Brain microvascular endothelial cell (primary cell): ENCODE measurements around the gene SOHLH1.
"Not testable (repeated sequence)": the region's sequence is repeated elsewhere in the genome, so short reads cannot be mapped to it uniquely, and the experiment has no call there.

Experiments
- DNase-seq: peaks from one replicate; pipeline ENCODE4 v3.0.0-alpha.2; 2020
- H3K27ac ChIP-seq: fragments of 250-450 bp; sonication (Bioruptor Pico); 2 replicates; pipeline ENCODE4 v1.5.1; 2020; ENCODE audit warnings: mild to moderate bottlenecking, moderate library complexity
- H3K27me3 ChIP-seq: fragments of 250-450 bp; sonication (Bioruptor Pico); replicated peaks from 2 replicates; pipeline ENCODE4 v1.5.1; 2020; ENCODE audit warnings: mild to moderate bottlenecking
- H3K36me3 ChIP-seq: fragments of 250-450 bp; sonication (Bioruptor Pico); replicated peaks from 2 replicates; pipeline ENCODE4 v1.5.1; 2020; ENCODE audit warnings: mild to moderate bottlenecking
- H3K4me3 ChIP-seq: 2 replicates; pipeline ENCODE4 v1.5.1; 2011; ENCODE audit warnings: low read depth, mild to moderate bottlenecking, control low read depth, low read length, moderate library complexity
- in situ Hi-C: cut with HindIII; loops from 2 replicates; pipeline ENCODE4 v1.10.0; 2017; ENCODE audit warnings: low sequenced_read_pairs, low pct_ligation_motif_present
- TF ChIP-seq, protein P1 (sequence below): IDR thresholded peaks from 2 replicates; pipeline ENCODE4 v1.5.1; 2011; ENCODE audit warnings: low read depth, mild to moderate bottlenecking, moderate library complexity, low read length, control low read depth, inconsistent platforms; ENCODE audit errors: missing control alignments

Gene SOHLH1

DNA sequence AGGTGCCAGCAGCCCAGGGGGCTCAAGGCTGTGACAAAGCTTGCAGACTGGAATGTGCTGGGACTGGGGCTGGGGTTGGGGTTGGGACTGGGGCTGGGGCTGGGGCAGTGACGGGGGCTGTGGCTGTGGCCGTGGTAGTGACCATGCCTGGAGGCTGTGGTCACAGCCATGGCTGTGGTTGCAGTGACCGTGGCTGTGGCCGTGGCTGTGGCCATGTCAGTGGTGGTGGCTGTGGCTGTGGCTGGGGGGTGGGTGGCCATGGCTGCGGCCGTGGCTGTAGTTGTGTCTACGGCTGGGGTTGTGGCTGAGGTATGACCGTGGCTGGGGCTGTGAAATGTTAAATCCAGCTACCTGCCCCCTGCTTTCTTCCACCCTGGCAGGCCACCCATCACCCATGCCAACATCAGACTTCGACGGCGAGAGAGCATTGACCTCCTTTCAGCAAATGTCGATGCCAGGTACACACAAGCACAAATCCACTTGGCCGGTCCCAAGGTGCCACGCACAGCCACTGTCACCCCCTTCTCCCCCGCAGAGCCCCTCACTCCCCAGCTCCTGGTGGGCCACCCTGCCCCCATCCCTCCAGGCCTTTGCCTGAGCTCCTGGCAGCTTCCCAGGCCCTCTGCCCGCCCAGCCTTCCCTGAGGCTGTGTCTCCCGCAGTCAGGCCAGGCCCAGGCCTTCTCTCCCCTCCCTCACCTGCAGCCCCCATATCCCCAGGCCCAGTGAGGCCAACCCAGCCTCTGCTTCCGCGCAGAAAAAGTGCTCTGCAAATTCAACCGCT, 20.9 kb downstream of the SOHLH1 start:
- DNase-seq, result no peak
- TF ChIP-seq, protein P1, sequence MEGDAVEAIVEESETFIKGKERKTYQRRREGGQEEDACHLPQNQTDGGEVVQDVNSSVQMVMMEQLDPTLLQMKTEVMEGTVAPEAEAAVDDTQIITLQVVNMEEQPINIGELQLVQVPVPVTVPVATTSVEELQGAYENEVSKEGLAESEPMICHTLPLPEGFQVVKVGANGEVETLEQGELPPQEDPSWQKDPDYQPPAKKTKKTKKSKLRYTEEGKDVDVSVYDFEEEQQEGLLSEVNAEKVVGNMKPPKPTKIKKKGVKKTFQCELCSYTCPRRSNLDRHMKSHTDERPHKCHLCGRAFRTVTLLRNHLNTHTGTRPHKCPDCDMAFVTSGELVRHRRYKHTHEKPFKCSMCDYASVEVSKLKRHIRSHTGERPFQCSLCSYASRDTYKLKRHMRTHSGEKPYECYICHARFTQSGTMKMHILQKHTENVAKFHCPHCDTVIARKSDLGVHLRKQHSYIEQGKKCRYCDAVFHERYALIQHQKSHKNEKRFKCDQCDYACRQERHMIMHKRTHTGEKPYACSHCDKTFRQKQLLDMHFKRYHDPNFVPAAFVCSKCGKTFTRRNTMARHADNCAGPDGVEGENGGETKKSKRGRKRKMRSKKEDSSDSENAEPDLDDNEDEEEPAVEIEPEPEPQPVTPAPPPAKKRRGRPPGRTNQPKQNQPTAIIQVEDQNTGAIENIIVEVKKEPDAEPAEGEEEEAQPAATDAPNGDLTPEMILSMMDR, result no peak
- in situ Hi-C loops, result no loop called here

GRCh38 chr9:135677641-135678168, 21.6 kb downstream of the SOHLH1 start:
- H3K4me3 ChIP-seq, result no peak overlapping the region
- TF ChIP-seq, protein P1, result no peak
- no peaks in the 10 kb centered on the region for H3K27me3 ChIP-seq
- in situ Hi-C loops, result no loop called here
- H3K36me3 ChIP-seq, result no peaks in the 10 kb centered on the region
- no peak for DNase-seq
- H3K27ac ChIP-seq, result no peak overlapping the region

More for the DNA sequence above, 20.9 kb downstream of the SOHLH1 start:
- no peak overlapping the region for H3K27ac ChIP-seq
- no peaks in the 10 kb centered on the region for H3K27me3 ChIP-seq
- no peak overlapping the region for H3K4me3 ChIP-seq
- no peaks in the 10 kb centered on the region for H3K36me3 ChIP-seq

DNA sequence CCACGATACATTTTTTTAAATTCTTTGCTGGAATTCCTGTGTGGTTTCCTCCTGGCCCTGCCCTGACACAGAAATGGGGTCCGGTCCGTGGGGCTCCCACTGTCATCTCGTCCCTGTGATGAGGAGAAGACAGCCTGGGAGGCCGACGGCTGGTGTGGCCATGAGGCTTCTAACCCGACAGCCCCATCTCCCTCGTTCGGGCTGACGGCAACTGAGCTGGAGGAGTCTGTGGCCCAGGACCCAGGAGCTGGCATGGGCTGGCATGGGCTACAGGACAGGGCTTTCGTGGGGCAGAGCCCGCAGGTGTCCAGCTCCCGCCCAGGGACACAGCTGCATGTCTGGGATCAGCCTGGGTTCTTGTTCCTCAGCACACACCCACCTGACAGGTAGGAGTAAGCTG, 22.4 kb downstream of the SOHLH1 start:
- in situ Hi-C loops, result no loop called here
- H3K4me3 ChIP-seq, result no peak overlapping the region

GRCh38 chr9:135674977-135675376, 24.3 kb downstream of the SOHLH1 start:
- TF ChIP-seq, protein P1, result no peak
- Histone ChIP-seq H3K27ac (no peak overlapping the region), H3K4me3 (no peak overlapping the region), H3K36me3 (no peaks in the 10 kb centered on the region), H3K27me3 (no peaks in the 10 kb centered on the region)
- in situ Hi-C loops, result no loop called here
- DNase-seq, result no peak

More for the DNA sequence above, 22.4 kb downstream of the SOHLH1 start:
- no peaks in the 10 kb centered on the region for H3K36me3 ChIP-seq
- no peaks in the 10 kb centered on the region for H3K27me3 ChIP-seq
- TF ChIP-seq, protein P1, result no peak
- H3K27ac ChIP-seq, result no peak overlapping the region
- DNase-seq, result no peak

DNA sequence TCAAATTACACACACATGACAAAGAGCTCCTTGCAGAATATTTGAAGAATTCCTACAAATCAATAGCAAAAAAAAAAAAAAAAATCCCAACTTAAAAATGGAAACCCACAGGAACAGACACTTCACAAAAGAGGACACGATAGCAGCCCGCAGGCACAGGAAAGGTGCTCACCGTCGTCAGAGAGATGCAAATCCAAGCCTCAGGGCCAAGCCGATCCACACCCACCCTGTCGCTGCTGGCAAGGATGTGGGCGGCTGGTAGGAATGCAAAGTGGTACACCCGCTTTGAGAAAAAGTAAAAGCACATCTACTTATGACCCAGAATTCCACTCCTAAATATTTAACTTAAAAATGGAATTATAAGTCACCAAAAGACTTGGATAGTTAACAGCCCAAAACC, 25.3 kb downstream of the SOHLH1 start:
- Histone ChIP-seq H3K27ac (no peak overlapping the region), H3K27me3 (no peaks in the 10 kb centered on the region), H3K4me3 (no peak overlapping the region), H3K36me3 (no peaks in the 10 kb centered on the region)
- no peak for DNase-seq
- in situ Hi-C loops, result no loop called here
- TF ChIP-seq, protein P1, result no peak

DNA sequence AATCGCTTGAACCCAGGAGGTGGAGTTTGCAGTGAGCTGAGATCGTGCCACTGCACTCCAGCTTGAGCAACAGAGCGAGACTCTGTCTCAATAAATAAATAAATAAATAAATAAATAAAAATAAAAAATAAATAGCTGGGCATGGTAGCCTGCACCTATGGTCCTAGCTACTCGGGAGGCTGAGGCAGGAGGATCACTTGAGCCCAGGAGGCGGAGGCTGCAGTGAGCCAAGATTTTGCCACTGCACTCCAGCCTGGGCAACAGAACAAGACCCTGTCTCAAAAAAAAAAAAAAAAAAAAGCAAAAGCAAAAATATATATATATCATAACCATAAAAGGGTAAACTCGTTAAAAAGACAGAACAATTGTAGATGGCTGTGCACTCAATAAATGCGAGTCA, 26.5 kb downstream of the SOHLH1 start:
- in situ Hi-C loops, H3K27me3 ChIP-seq, H3K4me3 ChIP-seq, H3K27ac ChIP-seq, DNase-seq, H3K36me3 ChIP-seq: not testable (repeated sequence)
